ENCODE results near the gene PCNX1.
"Not testable (repeated sequence)": the region's sequence is repeated elsewhere in the genome, so short reads cannot be mapped to it uniquely, and the experiment has no call there.

The PCNX1 gene

GRCh38 chr14:71062581-71063303, 155.5 kb downstream of the PCNX1 start:
- no peak overlapping the region for H3K4me3 ChIP-seq (ENCODE audit: low read length)
- TF ChIP-seq ZNF274 (IDR thresholded peaks at IDR 0.05; ENCODE audit: low read depth, low read length) = no peak

GRCh38 chr14:71063351-71063750, 156.1 kb downstream of the PCNX1 start:
- H3K4me3 ChIP-seq (ENCODE audit: low read length) = no peak overlapping the region
- TF ChIP-seq ZNF274 (IDR thresholded peaks at IDR 0.05; ENCODE audit: low read depth, low read length) = no peak

- not testable (repeated sequence) for H3K4me3 ChIP-seq (ENCODE audit: low read length)
Observed at GRCh38 chr14:71064747-71065146, 157.5 kb downstream of the PCNX1 start.

GRCh38 chr14:71070169-71070568, 162.9 kb downstream of the PCNX1 start:
- no peak overlapping the region for H3K4me3 ChIP-seq (ENCODE audit: low read length)

GRCh38 chr14:71071042-71071441, 163.8 kb downstream of the PCNX1 start:
- H3K4me3 ChIP-seq (ENCODE audit: low read length) = no peak overlapping the region
- no peak for TF ChIP-seq ZNF274 (IDR thresholded peaks at IDR 0.05; ENCODE audit: low read depth, low read length)

More at GRCh38 chr14:71070169-71070568, 162.9 kb downstream of the PCNX1 start:
- TF ChIP-seq ZNF274 (IDR thresholded peaks at IDR 0.05; ENCODE audit: low read depth, low read length) = no peak

GRCh38 chr14:71076462-71077092, 169.3 kb downstream of the PCNX1 start:
- no peak overlapping the region for H3K4me3 ChIP-seq (ENCODE audit: low read length)
- TF ChIP-seq ZNF274 (IDR thresholded peaks at IDR 0.05; ENCODE audit: low read depth, low read length) = no peak

GRCh38 chr14:71078500-71078899, 171.2 kb downstream of the PCNX1 start:
- no peak overlapping the region for H3K4me3 ChIP-seq (ENCODE audit: low read length)
- no peak for TF ChIP-seq ZNF274 (IDR thresholded peaks at IDR 0.05; ENCODE audit: low read depth, low read length)

GRCh38 chr14:71086567-71086966, 179.3 kb downstream of the PCNX1 start:
- no peak for TF ChIP-seq ZNF274 (IDR thresholded peaks at IDR 0.05; ENCODE audit: low read depth, low read length)
- no peak overlapping the region for H3K4me3 ChIP-seq (ENCODE audit: low read length)

GRCh38 chr14:71089971-71090370, 182.7 kb downstream of the PCNX1 start:
- no peak for TF ChIP-seq ZNF274 (IDR thresholded peaks at IDR 0.05; ENCODE audit: low read depth, low read length)
- H3K4me3 ChIP-seq (ENCODE audit: low read length) = no peak overlapping the region

- H3K4me3 ChIP-seq (ENCODE audit: low read length) = no peak overlapping the region
- no peak for TF ChIP-seq ZNF274 (IDR thresholded peaks at IDR 0.05; ENCODE audit: low read depth, low read length)
Observed at GRCh38 chr14:71094722-71095121, 187.5 kb downstream of the PCNX1 start.

- no peak for TF ChIP-seq ZNF274 (IDR thresholded peaks at IDR 0.05; ENCODE audit: low read depth, low read length)
- no peak overlapping the region for H3K4me3 ChIP-seq (ENCODE audit: low read length)
Observed at GRCh38 chr14:71096947-71097346, 189.7 kb downstream of the PCNX1 start.

GRCh38 chr14:71103662-71104484, 196.6 kb downstream of the PCNX1 start:
- H3K4me3 ChIP-seq (ENCODE audit: low read length) = no peak overlapping the region
- no peak for TF ChIP-seq ZNF274 (IDR thresholded peaks at IDR 0.05; ENCODE audit: low read depth, low read length)

- TF ChIP-seq ZNF274 (IDR thresholded peaks at IDR 0.05; ENCODE audit: low read depth, low read length) = no peak
- no peak overlapping the region for H3K4me3 ChIP-seq (ENCODE audit: low read length)
Observed at GRCh38 chr14:71105177-71105576, 197.9 kb downstream of the PCNX1 start.

- no peak for TF ChIP-seq ZNF274 (IDR thresholded peaks at IDR 0.05; ENCODE audit: low read depth, low read length)
- H3K4me3 ChIP-seq (ENCODE audit: low read length) = no peak overlapping the region
Observed at GRCh38 chr14:71107921-71108320, 200.7 kb downstream of the PCNX1 start.
